ENCODE data around the gene SRP72. TPM values are rescaled to one million over a fixed set of nuclear protein-coding genes. Genes with fewer than 3 reads are reported as not detected.

Gene SRP72
- total RNA-seq, 1 donor: 72.0 TPM

- no peak for TF ChIP-seq CTCF (IDR thresholded peaks at IDR 0.05; ENCODE audit: extremely low read depth, low read depth, low read length)
- Histone ChIP-seq H3K36me3 (ENCODE audit: insufficient read depth, low read length) (peaks cover 63% of the 10 kb centered on the region), H2AFZ (ENCODE audit: low read length) (no peak overlapping the region)
These were observed 17.1 kb upstream of the SRP72 start for GRCh38 chr4:56450342-56450741.

GRCh38 chr4:56460085-56460484, 7.3 kb upstream of the SRP72 start:
- no peak for DNase-seq (ENCODE audit: insufficient read length, low spot score, missing footprints)
- Histone ChIP-seq H3K9me3 (ENCODE audit: low read depth, low read length) (no peaks in the 10 kb centered on the region), H3K4me1 (ENCODE audit: insufficient read depth, low read length) (peaks cover 2% of the 10 kb centered on the region), H2AFZ (ENCODE audit: low read length) (no peak overlapping the region), H3K79me2 (ENCODE audit: insufficient read depth, low read length) (peaks cover 35% of the 10 kb centered on the region), H3K4me3 (ENCODE audit: insufficient read depth, low read length) (no peak overlapping the region), H3K27me3 (ENCODE audit: insufficient read depth, low read length) (no peaks in the 10 kb centered on the region), H4K20me1 (ENCODE audit: insufficient read depth, low read length) (no peaks in the 10 kb centered on the region), H3K27ac (ENCODE audit: low read depth, low read length) (no peak overlapping the region), H3K36me3 (ENCODE audit: insufficient read depth, low read length) (peaks cover 67% of the 10 kb centered on the region), H3K4me2 (ENCODE audit: insufficient read depth, low read length) (no peak overlapping the region)
- TF ChIP-seq CTCF (IDR thresholded peaks at IDR 0.05; ENCODE audit: extremely low read depth, low read depth, low read length): no peak

More at GRCh38 chr4:56450342-56450741, 17.1 kb upstream of the SRP72 start:
- no peak for DNase-seq (ENCODE audit: insufficient read length, low spot score, missing footprints)
- no peaks in the 10 kb centered on the region for H3K27me3 ChIP-seq (ENCODE audit: insufficient read depth, low read length)
- H3K9me3 ChIP-seq (ENCODE audit: low read depth, low read length): no peaks in the 10 kb centered on the region
- no peaks in the 10 kb centered on the region for H3K4me1 ChIP-seq (ENCODE audit: insufficient read depth, low read length)
- H3K27ac ChIP-seq (ENCODE audit: low read depth, low read length): no peak overlapping the region
- H3K4me3 ChIP-seq (ENCODE audit: insufficient read depth, low read length): no peak overlapping the region
- H3K4me2 ChIP-seq (ENCODE audit: insufficient read depth, low read length): no peak overlapping the region
- H4K20me1 ChIP-seq (ENCODE audit: insufficient read depth, low read length): no peaks in the 10 kb centered on the region
- peaks cover 2% of the 10 kb centered on the region for H3K79me2 ChIP-seq (ENCODE audit: insufficient read depth, low read length)

GRCh38 chr4:56462157-56462556, 5.3 kb upstream of the SRP72 start:
- Histone ChIP-seq H3K4me3 (ENCODE audit: insufficient read depth, low read length) (no peak overlapping the region), H3K27ac (ENCODE audit: low read depth, low read length) (no peak overlapping the region), H3K27me3 (ENCODE audit: insufficient read depth, low read length) (no peaks in the 10 kb centered on the region), H3K36me3 (ENCODE audit: insufficient read depth, low read length) (peaks cover 62% of the 10 kb centered on the region), H3K9me3 (ENCODE audit: low read depth, low read length) (no peaks in the 10 kb centered on the region), H3K4me2 (ENCODE audit: insufficient read depth, low read length) (no peak overlapping the region), H4K20me1 (ENCODE audit: insufficient read depth, low read length) (no peaks in the 10 kb centered on the region), H3K4me1 (ENCODE audit: insufficient read depth, low read length) (peaks cover 12% of the 10 kb centered on the region), H3K79me2 (ENCODE audit: insufficient read depth, low read length) (peaks cover 51% of the 10 kb centered on the region), H2AFZ (ENCODE audit: low read length) (no peak overlapping the region)
- TF ChIP-seq CTCF (IDR thresholded peaks at IDR 0.05; ENCODE audit: extremely low read depth, low read depth, low read length): no peak
- no peak for DNase-seq (ENCODE audit: insufficient read length, low spot score, missing footprints)

- Histone ChIP-seq H3K36me3 (ENCODE audit: insufficient read depth, low read length) (peaks cover 46% of the 10 kb centered on the region), H3K79me2 (ENCODE audit: insufficient read depth, low read length) (peaks cover 61% of the 10 kb centered on the region), H3K27me3 (ENCODE audit: insufficient read depth, low read length) (no peaks in the 10 kb centered on the region), H3K4me1 (ENCODE audit: insufficient read depth, low read length) (peaks cover 15% of the 10 kb centered on the region), H2AFZ (ENCODE audit: low read length) (no peak overlapping the region), H3K4me3 (ENCODE audit: insufficient read depth, low read length) (no peak overlapping the region), H3K27ac (ENCODE audit: low read depth, low read length) (no peak overlapping the region), H3K4me2 (ENCODE audit: insufficient read depth, low read length) (no peak overlapping the region), H3K9me3 (ENCODE audit: low read depth, low read length) (no peaks in the 10 kb centered on the region), H4K20me1 (ENCODE audit: insufficient read depth, low read length) (peaks cover 4% of the 10 kb centered on the region)
- no peak for TF ChIP-seq CTCF (IDR thresholded peaks at IDR 0.05; ENCODE audit: extremely low read depth, low read depth, low read length)
- DNase-seq (ENCODE audit: insufficient read length, low spot score, missing footprints): no peak
These were observed 3.7 kb upstream of the SRP72 start for GRCh38 chr4:56463711-56464110.
